ENCODE results near the gene POLR1E. TPM values are rescaled to one million over a fixed set of nuclear protein-coding genes. Genes with fewer than 3 reads are reported as not detected.

The POLR1E gene
- 57.2 and 59.7 TPM in 2 replicates for total RNA-seq (2014; rRNA removed; shearing (Covaris generic))

- peak; percentile 97 for DNase-seq (ENCODE audit: low spot score)
These were observed at the start of gene POLR1E for GRCh38 chr9:37485389-37486255. Gene POLR1E (plus strand): TSS chr9:37485948. CDS start chr9:37486048, 100 bp downstream.

GRCh38 chr9:37436540-37436939 is 49.2 kb upstream of the POLR1E start:
- DNase-seq (ENCODE audit: low spot score): no peak

- DNase-seq (ENCODE audit: low spot score): no peak
These were observed 48.7 kb upstream of the POLR1E start for GRCh38 chr9:37437010-37437409.

GRCh38 chr9:37437621-37438020 is 48.1 kb upstream of the POLR1E start:
- DNase-seq (ENCODE audit: low spot score): no peak

GRCh38 chr9:37438359-37438758 is 47.4 kb upstream of the POLR1E start:
- no peak for DNase-seq (ENCODE audit: low spot score)

- no peak for DNase-seq (ENCODE audit: low spot score)
These were observed 43.9 kb upstream of the POLR1E start for GRCh38 chr9:37441776-37442370.

- no peak for DNase-seq (ENCODE audit: low spot score)
These were observed 43.2 kb upstream of the POLR1E start for GRCh38 chr9:37442556-37442955.

- no peak for DNase-seq (ENCODE audit: low spot score)
These were observed 42.2 kb upstream of the POLR1E start for GRCh38 chr9:37443566-37443965.

GRCh38 chr9:37444890-37445289 is 40.9 kb upstream of the POLR1E start:
- no peak for DNase-seq (ENCODE audit: low spot score)

- DNase-seq (ENCODE audit: low spot score): no peak
These were observed 39.9 kb upstream of the POLR1E start for GRCh38 chr9:37445832-37446231.

- no peak for DNase-seq (ENCODE audit: low spot score)
These were observed 39.3 kb upstream of the POLR1E start for GRCh38 chr9:37446401-37446800.

- no peak for DNase-seq (ENCODE audit: low spot score)
These were observed 38.6 kb upstream of the POLR1E start for GRCh38 chr9:37447111-37447510.

- no peak for DNase-seq (ENCODE audit: low spot score)
These were observed 35.7 kb upstream of the POLR1E start for GRCh38 chr9:37449862-37450632.

GRCh38 chr9:37451628-37452027 is 34.1 kb upstream of the POLR1E start:
- no peak for DNase-seq (ENCODE audit: low spot score)

GRCh38 chr9:37452611-37453010 is 33.1 kb upstream of the POLR1E start:
- DNase-seq (ENCODE audit: low spot score): no peak

GRCh38 chr9:37453827-37454226 is 31.9 kb upstream of the POLR1E start:
- no peak for DNase-seq (ENCODE audit: low spot score)

- no peak for DNase-seq (ENCODE audit: low spot score)
These were observed 31.5 kb upstream of the POLR1E start for GRCh38 chr9:37454238-37454637.

- DNase-seq (ENCODE audit: low spot score): no peak
These were observed 29.7 kb upstream of the POLR1E start for GRCh38 chr9:37455884-37456647.

GRCh38 chr9:37456817-37457216 is 28.9 kb upstream of the POLR1E start:
- DNase-seq (ENCODE audit: low spot score): no peak

- DNase-seq (ENCODE audit: low spot score): no peak
These were observed 21.7 kb upstream of the POLR1E start for GRCh38 chr9:37464006-37464405.

GRCh38 chr9:37464426-37465248 is 21.1 kb upstream of the POLR1E start:
- no peak for DNase-seq (ENCODE audit: low spot score)

All from H4 (cell line).